Astrocyte (in vitro differentiated cells and primary cell): ENCODE data around the gene C16orf82. TPM values are rescaled to one million over a fixed set of nuclear protein-coding genes. Genes with fewer than 3 reads are reported as not detected.

Experiments
- DNase-seq: peaks from one replicate; pipeline ENCODE4 v3.0.0-alpha.2; 2010; ENCODE audit warnings: low read depth
- FAIRE-seq: peaks from 2 replicates; lab custom pipeline; 2011; peaks lifted over from hg19 to GRCh38; lab: Jason Lieb, UNC
- H2AFZ ChIP-seq: 2 replicates; pipeline ENCODE4 v1.6.0; 2012; ENCODE audit warnings: low read depth, low read length, inconsistent platforms
- H3K27ac ChIP-seq: 2 replicates; pipeline ENCODE4 v1.5.1; 2011; ENCODE audit warnings: low read depth, low read length, inconsistent platforms
- H3K27me3 ChIP-seq: 2 replicates; pipeline ENCODE4 v1.6.0; 2011; ENCODE audit warnings: low read length, inconsistent platforms; ENCODE audit not compliant: insufficient read depth
- H3K36me3 ChIP-seq: 2 replicates; pipeline ENCODE4 v1.5.1; 2011; ENCODE audit warnings: low read length, inconsistent platforms; ENCODE audit not compliant: insufficient read depth
- H3K4me1 ChIP-seq: 2 replicates; pipeline ENCODE4 v1.5.1; 2011; ENCODE audit warnings: low read length, inconsistent platforms; ENCODE audit not compliant: insufficient read depth
- H3K4me2 ChIP-seq: 2 replicates; pipeline ENCODE4 v1.6.0; 2012; ENCODE audit warnings: low read length, inconsistent platforms
- H3K4me3 ChIP-seq: 2 replicates; pipeline ENCODE4 v1.5.1; 2011; ENCODE audit warnings: low read depth, mild to moderate bottlenecking, low read length, inconsistent platforms; ENCODE audit not compliant: insufficient read depth
- H3K79me2 ChIP-seq: 2 replicates; pipeline ENCODE4 v1.6.0; 2012; ENCODE audit warnings: mild to moderate bottlenecking, low read length, inconsistent platforms; ENCODE audit not compliant: insufficient read depth
- H3K9ac ChIP-seq: 2 replicates; pipeline ENCODE4 v1.6.0; 2012; ENCODE audit warnings: mild to moderate bottlenecking, low read length, inconsistent platforms
- H3K9me3 ChIP-seq: 2 replicates; pipeline ENCODE4 v1.5.1; 2012; ENCODE audit warnings: low read depth, mild to moderate bottlenecking, low read length, inconsistent platforms; ENCODE audit not compliant: insufficient read depth
- H4K20me1 ChIP-seq: 2 replicates; pipeline ENCODE4 v1.6.0; 2012; ENCODE audit warnings: low read length, inconsistent platforms; ENCODE audit not compliant: insufficient read depth
- H3K27ac Mint-ChIP-seq: one replicate; pipeline ENCODE4 v1.8.0; 2021; ENCODE audit warnings: mild to moderate bottlenecking, mixed read lengths; ENCODE audit not compliant: unreplicated experiment
- H3K27me3 Mint-ChIP-seq: one replicate; pipeline ENCODE4 v1.8.0; 2021; ENCODE audit warnings: low read depth, mixed read lengths; ENCODE audit not compliant: unreplicated experiment
- H3K36me3 Mint-ChIP-seq: one replicate; pipeline ENCODE4 v1.8.0; 2021; ENCODE audit warnings: low read depth, mixed read lengths; ENCODE audit not compliant: unreplicated experiment
- H3K4me1 Mint-ChIP-seq: one replicate; pipeline ENCODE4 v1.8.0; 2021; ENCODE audit warnings: low read depth, mixed read lengths; ENCODE audit not compliant: unreplicated experiment
- H3K4me3 Mint-ChIP-seq: one replicate; pipeline ENCODE4 v1.8.0; 2021; ENCODE audit warnings: mild to moderate bottlenecking, moderate library complexity, mixed read lengths; ENCODE audit not compliant: unreplicated experiment
- H3K9me3 Mint-ChIP-seq: one replicate; pipeline ENCODE4 v1.8.0; 2021; ENCODE audit warnings: mild to moderate bottlenecking, mixed read lengths; ENCODE audit not compliant: unreplicated experiment
- CTCF ChIP-seq: IDR thresholded peaks from 2 replicates; pipeline ENCODE4 v1.5.1; 2011; ENCODE audit warnings: low read depth, mild to moderate bottlenecking, inconsistent platforms, low read length, moderate library complexity; ENCODE audit not compliant: insufficient read depth
- EZH2 ChIP-seq: IDR thresholded peaks from 2 replicates; pipeline ENCODE4 v1.6.1; 2012; ENCODE audit warnings: mild to moderate bottlenecking, low read length, inconsistent platforms; ENCODE audit not compliant: insufficient read depth
- total RNA-seq: library from RNA; stranded (reverse); gene quantifications from 2 replicates; pipeline ENCODE4 v1.2.1, GENCODE V29; 2021

The C16orf82 gene
- total RNA-seq, 1 donor from 2014 or later: not detected

GRCh38 chr16:27029525-27029924 is 37.2 kb upstream of the C16orf82 start:
- Histone ChIP-seq H3K36me3 (no peaks in the 10 kb centered on the region), H4K20me1 (no peaks in the 10 kb centered on the region), H3K4me3 (no peak overlapping the region), H3K9ac (no peak overlapping the region), H3K79me2 (no peaks in the 10 kb centered on the region), H2AFZ (no peak overlapping the region), H3K4me1 (no peaks in the 10 kb centered on the region), H3K4me2 (no peak overlapping the region), H3K27ac (no peak overlapping the region), H3K27me3 (no peaks in the 10 kb centered on the region), H3K9me3 (no peaks in the 10 kb centered on the region)
- TF ChIP-seq CTCF (no peak), EZH2 (no peak)
- no peaks in the 10 kb centered on the region for H3K4me1 Mint-ChIP-seq
- no peak overlapping the region for H3K27ac Mint-ChIP-seq
- H3K4me3 Mint-ChIP-seq: no peak overlapping the region
- H3K9me3 Mint-ChIP-seq: peaks cover 8% of the 10 kb centered on the region
- FAIRE-seq (no peak), DNase-seq (no peak)
- no peaks in the 10 kb centered on the region for H3K36me3 Mint-ChIP-seq
- peaks cover 8% of the 10 kb centered on the region for H3K27me3 Mint-ChIP-seq

- Mint-ChIP-seq H3K4me1 (no peaks in the 10 kb centered on the region), H3K4me3 (no peak overlapping the region), H3K9me3 (peaks cover 12% of the 10 kb centered on the region), H3K36me3 (no peaks in the 10 kb centered on the region), H3K27me3 (peaks cover 13% of the 10 kb centered on the region), H3K27ac (no peak overlapping the region)
- no peaks in the 10 kb centered on the region for H3K9me3 ChIP-seq
- H2AFZ ChIP-seq: no peak overlapping the region
- no peaks in the 10 kb centered on the region for H3K27me3 ChIP-seq
- H3K27ac ChIP-seq: no peak overlapping the region
- TF ChIP-seq CTCF: no peak
- TF ChIP-seq EZH2: no peak
- DNase-seq (no peak), FAIRE-seq (no peak)
- H3K36me3 ChIP-seq: no peaks in the 10 kb centered on the region
- H3K4me1 ChIP-seq: no peaks in the 10 kb centered on the region
- H3K79me2 ChIP-seq: no peaks in the 10 kb centered on the region
- no peaks in the 10 kb centered on the region for H4K20me1 ChIP-seq
- no peak overlapping the region for H3K4me2 ChIP-seq
- no peak overlapping the region for H3K9ac ChIP-seq
- no peak overlapping the region for H3K4me3 ChIP-seq
Observed at GRCh38 chr16:27033281-27033979, 33.3 kb upstream of the C16orf82 start.

GRCh38 chr16:27040732-27041131 is 26.0 kb upstream of the C16orf82 start:
- no peak overlapping the region for H3K27ac Mint-ChIP-seq
- Histone ChIP-seq H3K9ac (no peak overlapping the region), H3K4me2 (no peak overlapping the region), H3K79me2 (no peaks in the 10 kb centered on the region), H3K9me3 (no peaks in the 10 kb centered on the region), H2AFZ (no peak overlapping the region), H3K4me1 (no peaks in the 10 kb centered on the region), H3K36me3 (no peaks in the 10 kb centered on the region), H3K27ac (no peak overlapping the region), H3K4me3 (no peak overlapping the region), H3K27me3 (no peaks in the 10 kb centered on the region), H4K20me1 (no peaks in the 10 kb centered on the region)
- H3K4me1 Mint-ChIP-seq: no peaks in the 10 kb centered on the region
- H3K36me3 Mint-ChIP-seq: no peaks in the 10 kb centered on the region
- peaks cover 6% of the 10 kb centered on the region for H3K27me3 Mint-ChIP-seq
- FAIRE-seq (no peak), DNase-seq (no peak)
- TF ChIP-seq CTCF: no peak
- no peak for TF ChIP-seq EZH2
- H3K4me3 Mint-ChIP-seq: no peak overlapping the region
- H3K9me3 Mint-ChIP-seq: peaks cover 2% of the 10 kb centered on the region
